ENCODE results near the gene RNF5.

RNF5 gene

GRCh38 chr6:32166411-32167061 is 11.7 kb upstream of the RNF5 start:
- Histone ChIP-seq H3K36me3 (replicated peaks) (peaks cover 45% of the 10 kb centered on the region), H3K27ac (no peak overlapping the region), H3K4me3 (ENCODE audit: low read depth, low read length) (no peak overlapping the region), H3K27me3 (replicated peaks) (no peaks in the 10 kb centered on the region)
- in situ Hi-C loops (cut with HindIII; ENCODE audit: low pct_ligation_motif_present, low sequenced_read_pairs), result no loop called here
- DNase-seq, result no peak
- peak; percentile 49 for TF ChIP-seq CTCF (IDR thresholded peaks at IDR 0.05; ENCODE audit: low read depth, low read length, missing control alignments)

GRCh38 chr6:32167154-32167760 is 10.9 kb upstream of the RNF5 start:
- H3K27ac ChIP-seq, result no peak overlapping the region
- H3K36me3 ChIP-seq (replicated peaks), result peaks cover 43% of the 10 kb centered on the region
- no peak for DNase-seq
- in situ Hi-C loops (cut with HindIII; ENCODE audit: low pct_ligation_motif_present, low sequenced_read_pairs), result no loop called here
- no peak overlapping the region for H3K4me3 ChIP-seq (ENCODE audit: low read depth, low read length)
- H3K27me3 ChIP-seq (replicated peaks), result no peaks in the 10 kb centered on the region
- no peak for TF ChIP-seq CTCF (IDR thresholded peaks at IDR 0.05; ENCODE audit: low read depth, low read length, missing control alignments)

- no peak overlapping the region for H3K4me3 ChIP-seq (ENCODE audit: low read depth, low read length)
- in situ Hi-C loops (cut with HindIII; ENCODE audit: low pct_ligation_motif_present, low sequenced_read_pairs), result no loop called here
- H3K27me3 ChIP-seq (replicated peaks), result no peaks in the 10 kb centered on the region
- DNase-seq, result no peak
- peaks cover 42% of the 10 kb centered on the region for H3K36me3 ChIP-seq (replicated peaks)
- no peak overlapping the region for H3K27ac ChIP-seq
- no peak for TF ChIP-seq CTCF (IDR thresholded peaks at IDR 0.05; ENCODE audit: low read depth, low read length, missing control alignments)
These were observed 10.4 kb upstream of the RNF5 start for GRCh38 chr6:32167761-32168262.

- Histone ChIP-seq H3K36me3 (replicated peaks) (peaks cover 42% of the 10 kb centered on the region), H3K27ac (no peak overlapping the region), H3K4me3 (ENCODE audit: low read depth, low read length) (no peak overlapping the region), H3K27me3 (replicated peaks) (no peaks in the 10 kb centered on the region)
- no peak for DNase-seq
- in situ Hi-C loops (cut with HindIII; ENCODE audit: low pct_ligation_motif_present, low sequenced_read_pairs), result no loop called here
- no peak for TF ChIP-seq CTCF (IDR thresholded peaks at IDR 0.05; ENCODE audit: low read depth, low read length, missing control alignments)
These were observed 9.9 kb upstream of the RNF5 start for GRCh38 chr6:32168350-32168749.

GRCh38 chr6:32168807-32169591 is 9.2 kb upstream of the RNF5 start:
- Histone ChIP-seq H3K27me3 (replicated peaks) (no peaks in the 10 kb centered on the region), H3K27ac (no peak overlapping the region), H3K4me3 (ENCODE audit: low read depth, low read length) (no peak overlapping the region), H3K36me3 (replicated peaks) (peaks cover 42% of the 10 kb centered on the region)
- in situ Hi-C loops (cut with HindIII; ENCODE audit: low pct_ligation_motif_present, low sequenced_read_pairs), result no loop called here
- TF ChIP-seq CTCF (IDR thresholded peaks at IDR 0.05; ENCODE audit: low read depth, low read length, missing control alignments), result peak; percentile 4
- DNase-seq, result no peak
